Stomach (tissue), 9 donors: ENCODE results near the gene NAAA. TPM values are rescaled to one million over a fixed set of nuclear protein-coding genes. Genes with fewer than 3 reads are reported as not detected.

Experiments used
- DNase-seq, 2 donors: peaks; one replicate each; pipeline versions ENCODE4 v3.0.0 to v3.0.0-alpha.2; 2013 to 2019
- H3K27ac ChIP-seq, 5 donors: fragments of 200-600 bp in 4 of 5; sonication (generic) in 4 of 5; one replicate each; pipeline ENCODE4 v1.5.1; 2013 to 2019; ENCODE audit warnings: mild to moderate bottlenecking in 1 of 5, moderate library complexity in 1 of 5
- H3K27me3 ChIP-seq, 3 donors: fragments of 200-600 bp; sonication (generic); one replicate each; pipeline ENCODE4 v1.5.1; 2017 to 2019; ENCODE audit warnings: mixed run types in 1 of 3
- H3K36me3 ChIP-seq, 4 donors: fragments of 200-600 bp; sonication (generic); 1 replicate in 3 of 4; 2 replicates in 1 of 4; pipeline ENCODE4 v1.5.1; 2016 to 2019
- H3K4me1 ChIP-seq, 4 donors: fragments of 200-600 bp; sonication (generic); one replicate each; pipeline ENCODE4 v1.5.1; 2016 to 2019
- H3K4me3 ChIP-seq, 4 donors: fragments of 200-600 bp; sonication (generic) in 3 of 4; one replicate each; pipeline ENCODE4 v1.5.1; 2016 to 2019; ENCODE audit warnings: mild to moderate bottlenecking in 1 of 4
- H3K9me3 ChIP-seq, 4 donors: fragments of 200-600 bp; sonication (generic); one replicate each; pipeline ENCODE4 v1.5.1; 2016 to 2019
- EP300 ChIP-seq: sonication (generic); formaldehyde crosslinking; IDR thresholded peaks from one replicate; pipeline ENCODE4 v1.6.1; 2017; ENCODE audit warnings: antibody characterized with exemption
- POLR2A ChIP-seq, 4 donors: fragments of 450-650 bp; IDR thresholded peaks; one replicate each; pipeline ENCODE4 v1.6.1; 2016; ENCODE audit warnings: antibody characterized with exemption in 4 of 4, control low read depth in 2 of 4, mild to moderate bottlenecking in 1 of 4, moderate library complexity in 1 of 4
- POLR2AphosphoS5 ChIP-seq, 3 donors: sonication (generic); formaldehyde crosslinking; IDR thresholded peaks; one replicate each; pipeline ENCODE4 v1.6.1; 2016; ENCODE audit warnings: antibody characterized with exemption in 3 of 3
- WGBS, 5 donors: extraction: QIAGEN DNeasy Blood & Tissue Kit in 3 of 5; methylation state at CpG; one replicate each; pipeline versions ENCODE4 v1.1.5 to v1.1.7; 2013 to 2018; 5-methylcytosine and 5-hydroxymethylcytosine counted together
- intact Hi-C: fragments of 100-400 bp; cut with DNase I; formaldehyde crosslinking; loops from one replicate; pipeline ENCODE4 v1.15.1; 2023; ENCODE audit warnings: low total_unique reads
- polyA plus RNA-seq, 3 donors: library from polyadenylated mRNA; stranded (reverse); fragments of 200-250 nt; gene quantifications; one replicate each; pipeline ENCODE4 v1.2.3, GENCODE V29; 2013
- total RNA-seq, 5 donors: library from RNA; depleted of rRNA; stranded (reverse); fragments of >200 nt; gene quantifications; one replicate each; pipeline versions ENCODE4 v1.1.0 to v1.2.3, GENCODE V29; 2014 to 2016
- TF ChIP-seq, protein P1 (sequence below), 7 experiments: fragments of 450-650 bp in 4 of 7; fragments of 200-600 bp in 3 of 7; sonication (generic) in 3 of 7; IDR thresholded peaks; one replicate each; pipeline ENCODE4 v1.5.1; 2016 to 2019; ENCODE audit warnings: antibody characterized with exemption in 7 of 7, control low read depth in 2 of 7, mild to moderate bottlenecking in 1 of 7
- donor health status: healthy with polysubstance abuse.
- donor health status: Bipolar disorder and iron deficiency.
- donor health status: healthy.

NAAA gene
- total and polyA plus RNA-seq, 8 donors = 0.58 to 42.5 (median 10.6) TPM

DNA sequence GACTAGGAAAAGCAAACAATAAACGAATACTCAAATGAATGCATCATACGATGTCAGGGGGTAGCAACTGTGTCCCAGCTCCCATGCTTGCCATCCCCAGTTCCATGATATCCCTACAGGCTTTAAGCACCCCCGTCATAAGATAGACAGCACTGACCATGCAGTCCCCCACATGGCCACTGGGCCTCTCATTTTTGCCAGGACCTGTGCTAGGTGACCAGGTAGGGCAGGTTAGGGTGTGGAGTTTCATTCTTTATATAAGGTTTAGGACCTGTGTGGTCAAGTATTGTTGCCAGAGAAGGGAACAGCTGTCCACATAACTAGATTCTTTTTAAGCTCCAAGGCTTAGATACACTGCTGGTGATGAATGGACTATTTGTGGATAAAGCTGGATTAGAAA is 48.3 kb downstream of the NAAA start:
- WGBS, 5 donors = 50 to 70% (median 64%) methylated on average over 3 of the region's 3 CpGs
- Histone ChIP-seq H3K27ac (no peak overlapping the region), H3K4me3 (no peak overlapping the region), H3K4me1 (no peaks in the 10 kb centered on the region), H3K27me3 (no peaks in the 10 kb centered on the region), H3K9me3 (no peaks in the 10 kb centered on the region), H3K36me3 (no peaks in the 10 kb centered on the region)
- intact Hi-C loops = no loop called here
- DNase-seq = no peak
- TF ChIP-seq POLR2A (IDR thresholded peaks at IDR 0.05) = no peak
- no peak for TF ChIP-seq POLR2AphosphoS5 (IDR thresholded peaks at IDR 0.05)
- no peak for TF ChIP-seq EP300
- TF ChIP-seq, protein P1, sequence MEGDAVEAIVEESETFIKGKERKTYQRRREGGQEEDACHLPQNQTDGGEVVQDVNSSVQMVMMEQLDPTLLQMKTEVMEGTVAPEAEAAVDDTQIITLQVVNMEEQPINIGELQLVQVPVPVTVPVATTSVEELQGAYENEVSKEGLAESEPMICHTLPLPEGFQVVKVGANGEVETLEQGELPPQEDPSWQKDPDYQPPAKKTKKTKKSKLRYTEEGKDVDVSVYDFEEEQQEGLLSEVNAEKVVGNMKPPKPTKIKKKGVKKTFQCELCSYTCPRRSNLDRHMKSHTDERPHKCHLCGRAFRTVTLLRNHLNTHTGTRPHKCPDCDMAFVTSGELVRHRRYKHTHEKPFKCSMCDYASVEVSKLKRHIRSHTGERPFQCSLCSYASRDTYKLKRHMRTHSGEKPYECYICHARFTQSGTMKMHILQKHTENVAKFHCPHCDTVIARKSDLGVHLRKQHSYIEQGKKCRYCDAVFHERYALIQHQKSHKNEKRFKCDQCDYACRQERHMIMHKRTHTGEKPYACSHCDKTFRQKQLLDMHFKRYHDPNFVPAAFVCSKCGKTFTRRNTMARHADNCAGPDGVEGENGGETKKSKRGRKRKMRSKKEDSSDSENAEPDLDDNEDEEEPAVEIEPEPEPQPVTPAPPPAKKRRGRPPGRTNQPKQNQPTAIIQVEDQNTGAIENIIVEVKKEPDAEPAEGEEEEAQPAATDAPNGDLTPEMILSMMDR (IDR thresholded peaks at IDR 0.05) = no peak

DNA sequence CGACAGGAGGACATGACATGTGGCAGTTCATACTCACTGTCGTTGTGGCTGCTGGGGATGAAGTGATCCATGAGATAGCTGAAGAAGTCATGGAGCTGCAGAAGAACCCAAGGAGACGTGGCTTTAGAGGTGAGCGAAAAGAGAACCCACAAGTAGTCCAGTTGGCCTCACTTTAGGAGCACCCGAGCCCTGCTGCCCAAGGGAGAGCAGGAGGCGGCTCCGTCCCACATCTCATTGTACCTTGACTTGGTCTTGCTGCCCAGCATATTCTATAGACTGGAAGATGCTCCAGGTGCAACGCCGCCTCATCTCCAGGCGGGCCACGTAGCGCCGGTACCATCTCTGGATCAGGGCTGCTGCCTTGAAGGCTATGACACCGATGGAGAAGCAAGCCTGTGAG is 49.2 kb downstream of the NAAA start:
- WGBS, 5 donors = 88 to 95% (median 92%) methylated on average over 8 to 14 of the region's 14 CpGs

DNA sequence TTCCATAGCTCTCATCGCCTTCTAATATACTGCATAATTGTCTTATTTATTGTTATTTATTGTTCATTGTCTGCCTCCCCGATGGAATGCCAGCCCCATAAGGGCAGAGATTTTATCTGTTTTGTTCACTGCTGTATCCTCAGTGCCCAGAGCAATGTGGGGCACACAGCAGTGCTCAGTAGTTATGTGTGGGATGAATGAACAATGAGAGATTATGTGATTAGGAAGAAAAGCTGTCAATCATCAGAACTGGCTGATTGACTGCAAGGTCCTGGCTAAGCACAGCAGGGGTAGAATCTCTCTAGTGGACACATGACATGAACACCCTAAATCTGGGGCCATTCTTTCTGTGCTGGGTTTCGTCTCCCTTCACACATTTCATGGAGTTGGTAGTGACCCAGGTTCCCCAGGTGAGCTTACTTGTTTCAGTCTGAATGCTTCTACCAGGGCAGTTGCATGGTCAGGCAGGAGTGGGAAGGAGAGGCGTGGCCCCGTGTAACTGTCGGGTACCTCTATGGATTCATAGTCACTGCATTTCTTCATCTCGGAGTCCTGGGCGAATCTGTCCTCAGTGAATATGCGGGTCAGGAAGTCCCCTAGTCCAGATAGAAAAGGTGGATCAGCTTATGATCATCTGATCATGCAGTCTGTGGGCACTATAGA is 51.1 kb downstream of the NAAA start:
- no peak for TF ChIP-seq POLR2AphosphoS5 (IDR thresholded peaks at IDR 0.05)
- TF ChIP-seq, protein P1 (IDR thresholded peaks at IDR 0.05) = no peak
- no peak for TF ChIP-seq POLR2A (IDR thresholded peaks at IDR 0.05)
- no peak for TF ChIP-seq EP300
- intact Hi-C loops = no loop called here

More for the DNA sequence above, 49.2 kb downstream of the NAAA start:
- Histone ChIP-seq H3K9me3 (no peaks in the 10 kb centered on the region), H3K27me3 (peaks cover 0 to under 1% (median 0%) of the 10 kb centered on the region in 3 donors), H3K4me3 (no peak overlapping the region), H3K27ac (no peak overlapping the region), H3K36me3 (no peaks in the 10 kb centered on the region), H3K4me1 (no peaks in the 10 kb centered on the region)
- DNase-seq = no peak
- intact Hi-C loops = no loop called here
- TF ChIP-seq EP300 (no peak), POLR2A (IDR thresholded peaks at IDR 0.05) (no peak), POLR2AphosphoS5 (IDR thresholded peaks at IDR 0.05) (no peak)
- TF ChIP-seq, protein P1 (IDR thresholded peaks at IDR 0.05) = no peak

DNA sequence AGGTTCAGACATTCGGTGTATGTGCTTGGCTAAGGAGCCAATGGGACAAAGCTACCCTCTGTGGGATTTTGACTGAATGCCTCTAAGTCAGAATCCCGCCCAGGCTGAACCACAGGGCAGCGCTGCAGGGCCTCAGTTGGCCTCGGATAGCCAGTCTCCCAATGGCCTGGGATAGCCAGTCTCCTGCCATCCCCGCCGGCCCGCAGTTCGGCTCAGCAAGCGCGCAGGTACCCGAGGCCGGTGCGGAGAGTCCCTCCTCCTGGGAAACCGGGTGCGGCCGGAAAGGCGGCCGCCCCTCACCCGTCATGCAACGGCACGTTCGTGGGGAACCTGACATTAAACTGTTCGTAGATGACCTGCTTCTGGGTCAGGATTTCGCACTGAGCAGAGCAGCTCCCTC is 54.7 kb downstream of the NAAA start:
- WGBS, 5 donors = 49 to 90% (median 68%) methylated on average over 19 to 24 of the region's 24 CpGs
- no peaks in the 10 kb centered on the region for H3K4me1 ChIP-seq
- intact Hi-C loops = no loop called here
- H3K27ac ChIP-seq = no peak overlapping the region
- no peaks in the 10 kb centered on the region for H3K9me3 ChIP-seq
- peaks cover 0 to 14% (median 6%) of the 10 kb centered on the region in 3 donors for H3K27me3 ChIP-seq
- no peak for DNase-seq
- H3K4me3 ChIP-seq = no peak overlapping the region
- H3K36me3 ChIP-seq = no peaks in the 10 kb centered on the region
- TF ChIP-seq, protein P1 (IDR thresholded peaks at IDR 0.05) = no peak
- TF ChIP-seq POLR2AphosphoS5 (IDR thresholded peaks at IDR 0.05) (no peak), POLR2A (IDR thresholded peaks at IDR 0.05) (no peak)

More for the DNA sequence above, 51.1 kb downstream of the NAAA start:
- no peak for DNase-seq
- H3K9me3 ChIP-seq = no peaks in the 10 kb centered on the region
- H3K27ac ChIP-seq = no peak overlapping the region
- 85 to 92% (median 87%) methylated on average over 9 of the region's 9 CpGs for WGBS, 5 donors
- H3K4me3 ChIP-seq = no peak overlapping the region
- no peaks in the 10 kb centered on the region for H3K4me1 ChIP-seq
- peaks cover 0 to 14% (median 6%) of the 10 kb centered on the region in 3 donors for H3K27me3 ChIP-seq
- no peaks in the 10 kb centered on the region for H3K36me3 ChIP-seq
